ENCODE data around the gene RAD1.

GRCh38 chr5:34957857-34958690 lies 42.8 kb upstream of the RAD1 start:
- TF ChIP-seq CTCF (IDR thresholded peaks at IDR 0.05) (peak in 4 of 6 experiments; percentile 36 to 55 (median 42)), POLR2A (IDR thresholded peaks at IDR 0.05) (no peak)
